Natural killer cell (primary cell): ENCODE data around the gene GTF2H3. TPM values are rescaled to one million over a fixed set of nuclear protein-coding genes. Genes with fewer than 3 reads are reported as not detected.

Experiments
- ATAC-seq, 3 donors: fragments of 150-1000 bp in 2 of 3; fragments of 200-7000 bp in 1 of 3; cut with Tn5 transposase; 1 replicate in 1 of 3; 2 replicates in 2 of 3; pipeline ENCODE4 v1.10.0; 2021; ENCODE audit warnings: mild to moderate bottlenecking in 2 of 3, moderate library complexity in 2 of 3
- DNase-seq, 2 donors: peaks; one replicate each; pipeline versions ENCODE4 v3.0.0 to v3.0.0-alpha.2; 2013 to 2021; ENCODE audit warnings: mixed read lengths in 1 of 2
- H3K27ac ChIP-seq: one replicate; pipeline ENCODE4 v1.5.1; 2013; ENCODE audit warnings: mild to moderate bottlenecking, low read length
- H3K27me3 ChIP-seq: one replicate; pipeline ENCODE4 v1.6.1; 2013; ENCODE audit warnings: low read length; ENCODE audit not compliant: control insufficient read depth, insufficient read depth
- H3K36me3 ChIP-seq: one replicate; pipeline ENCODE4 v1.6.1; 2013; ENCODE audit warnings: low read length; ENCODE audit not compliant: control insufficient read depth, insufficient read depth
- H3K4me1 ChIP-seq: one replicate; pipeline ENCODE4 v1.6.1; 2013; ENCODE audit warnings: low read length; ENCODE audit not compliant: control insufficient read depth, insufficient read depth
- H3K4me3 ChIP-seq: one replicate; pipeline ENCODE4 v1.5.1; 2013; ENCODE audit warnings: low read length
- H3K9me3 ChIP-seq: one replicate; pipeline ENCODE4 v1.6.1; 2013; ENCODE audit warnings: low read length; ENCODE audit not compliant: control insufficient read depth, insufficient read depth
- H3K27ac Mint-ChIP-seq, 2 donors: one replicate each; pipeline ENCODE4 v1.8.0; 2022; ENCODE audit warnings: mild to moderate bottlenecking in 2 of 2, mixed read lengths in 2 of 2, moderate library complexity in 1 of 2
- H3K27me3 Mint-ChIP-seq, 2 donors: one replicate each; pipeline ENCODE4 v1.8.0; 2022; ENCODE audit warnings: low read depth in 2 of 2, mixed read lengths in 2 of 2
- H3K36me3 Mint-ChIP-seq: one replicate; pipeline ENCODE4 v1.8.0; 2022; ENCODE audit warnings: mixed read lengths
- H3K4me1 Mint-ChIP-seq, 2 donors: one replicate each; pipeline ENCODE4 v1.8.0; 2022; ENCODE audit warnings: mixed read lengths in 2 of 2
- H3K4me3 Mint-ChIP-seq: one replicate; pipeline ENCODE4 v1.8.0; 2022; ENCODE audit warnings: mild to moderate bottlenecking, moderate library complexity, mixed read lengths
- H3K9me3 Mint-ChIP-seq, 2 donors: one replicate each; pipeline ENCODE4 v1.8.0; 2022; ENCODE audit warnings: mixed read lengths in 2 of 2
- WGBS: methylation state at CpG from one replicate; pipeline ENCODE4 v1.1.7; 2013; ENCODE audit warnings: missing lambda C conversion rate; ENCODE audit not compliant: insufficient coverage; 5-methylcytosine and 5-hydroxymethylcytosine counted together
- intact Hi-C: fragments of 100-400 bp; cut with micrococcal nuclease; formaldehyde crosslinking; loops from one replicate; pipeline ENCODE4 v1.14.2; 2022
- total RNA-seq, 4 donors: library from RNA; stranded (reverse); fragments of 120-200 nt in 1 of 4; gene quantifications; one replicate each; pipeline versions ENCODE4 v1.2.3 to v1.2.4, GENCODE V29; 2013 to 2022
- TF ChIP-seq, protein P1 (sequence below): fragments of 200-600 bp; IDR thresholded peaks from one replicate; pipeline ENCODE4 v1.8.0; 2022; ENCODE audit warnings: antibody characterized with exemption

The GTF2H3 gene
- total RNA-seq, 3 donors from 2014 or later (not counting 1 experiment from before 2014, with no cell fraction given): 12.8 to 21.3 (median 21.2) TPM

DNA sequence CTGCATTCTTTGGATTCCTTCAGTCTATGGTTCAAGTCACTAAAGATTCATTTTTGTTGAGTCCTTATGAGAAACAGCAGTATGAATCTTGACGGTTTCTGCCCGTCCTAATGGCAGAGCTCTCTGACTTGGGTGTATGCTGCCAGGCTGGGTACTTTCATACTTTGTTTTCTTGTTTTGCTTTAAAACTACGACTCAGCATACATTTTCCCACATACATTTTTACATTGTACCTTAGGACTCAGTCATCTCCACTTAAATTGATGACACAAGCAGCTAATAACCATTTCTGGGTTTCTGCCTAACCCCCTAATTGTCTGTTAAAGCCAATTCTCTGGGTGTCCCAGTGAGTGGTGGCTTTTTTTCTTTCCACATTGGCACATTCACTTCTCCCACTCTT is 36.5 kb upstream of the GTF2H3 start:
- H3K36me3 Mint-ChIP-seq: peaks cover 14% of the 10 kb centered on the region
- 95% methylated on average over 3 of the region's 3 CpGs for WGBS
- Histone ChIP-seq H3K4me3 (no peak overlapping the region), H3K4me1 (peaks cover 12% of the 10 kb centered on the region), H3K27ac (no peak overlapping the region), H3K27me3 (no peaks in the 10 kb centered on the region), H3K9me3 (no peaks in the 10 kb centered on the region), H3K36me3 (peaks cover 40% of the 10 kb centered on the region)
- TF ChIP-seq, protein P1, sequence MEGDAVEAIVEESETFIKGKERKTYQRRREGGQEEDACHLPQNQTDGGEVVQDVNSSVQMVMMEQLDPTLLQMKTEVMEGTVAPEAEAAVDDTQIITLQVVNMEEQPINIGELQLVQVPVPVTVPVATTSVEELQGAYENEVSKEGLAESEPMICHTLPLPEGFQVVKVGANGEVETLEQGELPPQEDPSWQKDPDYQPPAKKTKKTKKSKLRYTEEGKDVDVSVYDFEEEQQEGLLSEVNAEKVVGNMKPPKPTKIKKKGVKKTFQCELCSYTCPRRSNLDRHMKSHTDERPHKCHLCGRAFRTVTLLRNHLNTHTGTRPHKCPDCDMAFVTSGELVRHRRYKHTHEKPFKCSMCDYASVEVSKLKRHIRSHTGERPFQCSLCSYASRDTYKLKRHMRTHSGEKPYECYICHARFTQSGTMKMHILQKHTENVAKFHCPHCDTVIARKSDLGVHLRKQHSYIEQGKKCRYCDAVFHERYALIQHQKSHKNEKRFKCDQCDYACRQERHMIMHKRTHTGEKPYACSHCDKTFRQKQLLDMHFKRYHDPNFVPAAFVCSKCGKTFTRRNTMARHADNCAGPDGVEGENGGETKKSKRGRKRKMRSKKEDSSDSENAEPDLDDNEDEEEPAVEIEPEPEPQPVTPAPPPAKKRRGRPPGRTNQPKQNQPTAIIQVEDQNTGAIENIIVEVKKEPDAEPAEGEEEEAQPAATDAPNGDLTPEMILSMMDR: no peak
- H3K4me1 Mint-ChIP-seq: peaks cover 13 to 14% of the 10 kb centered on the region in 2 donors
- no peaks in the 10 kb centered on the region for H3K9me3 Mint-ChIP-seq
- H3K27me3 Mint-ChIP-seq: no peaks in the 10 kb centered on the region
- intact Hi-C loops: no loop called here
- no peak overlapping the region for H3K4me3 Mint-ChIP-seq
- no peak for DNase-seq
- ATAC-seq: no peak
- no peak overlapping the region for H3K27ac Mint-ChIP-seq

- Mint-ChIP-seq H3K9me3 (no peaks in the 10 kb centered on the region), H3K36me3 (peaks cover 14% of the 10 kb centered on the region), H3K4me3 (no peak overlapping the region), H3K4me1 (peaks cover 21 to 23% of the 10 kb centered on the region in 2 donors), H3K27ac (no peak overlapping the region), H3K27me3 (no peaks in the 10 kb centered on the region)
- Histone ChIP-seq H3K36me3 (peaks cover 33% of the 10 kb centered on the region), H3K4me3 (no peak overlapping the region), H3K27ac (no peak overlapping the region), H3K4me1 (peaks cover 25% of the 10 kb centered on the region), H3K9me3 (no peaks in the 10 kb centered on the region), H3K27me3 (no peaks in the 10 kb centered on the region)
- TF ChIP-seq, protein P1: no peak
- 96% methylated on average over 3 of the region's 3 CpGs for WGBS
- DNase-seq (no peak), ATAC-seq (no peak)
- intact Hi-C loops: no loop called here
These were observed 35.1 kb upstream of the GTF2H3 start for GRCh38 chr12:123598522-123598921.

DNA sequence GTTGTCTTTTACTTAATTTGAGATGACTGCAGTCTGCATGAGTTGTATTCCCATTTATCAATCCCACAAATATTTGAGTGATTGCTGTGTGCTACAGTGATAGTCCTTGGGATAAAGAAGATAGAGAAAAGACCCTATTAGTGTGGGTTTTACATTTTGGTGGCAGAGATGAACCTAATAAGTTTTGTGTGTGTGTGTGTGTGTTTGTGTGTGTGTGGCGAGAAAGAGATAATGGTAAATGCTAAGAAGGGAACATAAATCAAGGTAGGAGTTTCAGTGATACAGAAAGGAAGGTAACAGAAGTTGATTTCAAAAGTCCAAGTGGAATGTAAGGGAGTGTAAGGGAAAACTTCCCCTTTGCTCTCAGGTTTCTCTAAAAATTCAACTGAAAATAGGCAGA is 34.3 kb upstream of the GTF2H3 start:
- H3K36me3 ChIP-seq: peaks cover 33% of the 10 kb centered on the region
- no peaks in the 10 kb centered on the region for H3K27me3 ChIP-seq
- ATAC-seq: no peak
- WGBS: 95% methylated on average over 1 of the region's 1 CpG
- no peaks in the 10 kb centered on the region for H3K9me3 ChIP-seq
- Mint-ChIP-seq H3K27me3 (no peaks in the 10 kb centered on the region), H3K27ac (peak overlapping the region in 1 of 2 donors; percentile 5), H3K9me3 (no peaks in the 10 kb centered on the region), H3K4me3 (peak overlapping the region; percentile 22), H3K36me3 (peaks cover 14% of the 10 kb centered on the region), H3K4me1 (peaks cover 21 to 23% of the 10 kb centered on the region in 2 donors)
- DNase-seq: no peak
- no peak overlapping the region for H3K4me3 ChIP-seq
- TF ChIP-seq, protein P1: no peak
- intact Hi-C loops: no loop called here
- H3K4me1 ChIP-seq: peaks cover 26% of the 10 kb centered on the region
- H3K27ac ChIP-seq: no peak overlapping the region

DNA sequence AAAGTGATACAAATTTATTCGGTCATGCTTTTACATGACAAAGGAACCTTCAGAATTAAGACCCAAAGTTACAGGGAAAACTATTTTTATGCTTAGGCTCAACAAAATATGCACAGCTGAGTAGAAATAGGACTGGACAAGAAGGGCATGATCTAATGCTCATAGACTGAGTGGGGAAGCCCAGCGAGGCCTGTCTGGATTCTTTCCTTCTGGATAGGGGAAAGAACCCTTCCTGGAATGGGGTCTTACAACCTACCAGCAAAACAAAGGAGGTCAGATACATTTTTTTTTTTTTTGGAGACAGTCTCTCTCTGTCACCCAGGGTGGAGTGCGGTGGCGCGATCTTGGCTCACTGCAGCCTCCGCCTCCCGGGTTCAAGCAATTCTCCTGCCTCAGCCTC is 33.9 kb upstream of the GTF2H3 start:
- peaks cover 21 to 23% of the 10 kb centered on the region in 2 donors for H3K4me1 Mint-ChIP-seq

More for the DNA sequence above, 33.9 kb upstream of the GTF2H3 start:
- Mint-ChIP-seq H3K4me3 (peak overlapping the region; percentile 35), H3K36me3 (peaks cover 14% of the 10 kb centered on the region), H3K27me3 (no peaks in the 10 kb centered on the region), H3K27ac (peak overlapping the region in 1 of 2 donors; percentile 5), H3K9me3 (no peaks in the 10 kb centered on the region)
- 98% methylated on average over 6 of the region's 7 CpGs for WGBS
- Histone ChIP-seq H3K27ac (no peak overlapping the region), H3K9me3 (no peaks in the 10 kb centered on the region), H3K4me1 (peaks cover 26% of the 10 kb centered on the region), H3K27me3 (no peaks in the 10 kb centered on the region), H3K4me3 (no peak overlapping the region), H3K36me3 (peaks cover 33% of the 10 kb centered on the region)
- TF ChIP-seq, protein P1: no peak
- ATAC-seq (no peak), DNase-seq (no peak)
- intact Hi-C loops: loop anchor here (5.0 kb wide), 1 partner anchor 237 kb away; the partner anchor contains the start of gene SBNO1
